Naive thymus-derived CD4-positive, alpha-beta T cell (primary cell): Measurements from ENCODE around the gene MAGEA8. TPM values are rescaled to one million over a fixed set of nuclear protein-coding genes. Genes with fewer than 3 reads are reported as not detected.

Source experiments
- ATAC-seq: fragments of 150-1000 bp; cut with Tn5 transposase; 2 replicates; pipeline ENCODE4 v1.10.0; 2021; ENCODE audit warnings: mild to moderate bottlenecking, moderate library complexity
- CTCF ChIA-PET: fragments of 350-600 bp; sonication (Branson Sonifier 250); formaldehyde crosslinking; loops from one replicate; lab custom pipeline; 2021; ENCODE audit warnings: antibody characterized with exemption; lab: Charles Lee
- POLR2A ChIA-PET: fragments of 350-600 bp; sonication (Branson Sonifier 250); formaldehyde crosslinking; loops from one replicate; lab custom pipeline; 2021; ENCODE audit warnings: antibody characterized with exemption, inconsistent platforms; lab: Charles Lee
- DNase-seq, 9 donors: peaks; one replicate each; pipeline versions ENCODE4 v3.0.0 to v3.0.0-alpha.2; 2020 to 2022; ENCODE audit warnings: mixed read lengths in 1 of 9
- H3K27ac ChIP-seq: one replicate; pipeline ENCODE4 v1.7.0; 2013; ENCODE audit warnings: mild to moderate bottlenecking, low read depth, low read length, moderate library complexity
- H3K27me3 ChIP-seq, 2 donors: one replicate each; pipeline ENCODE4 v1.7.0; 2013; ENCODE audit warnings: low read length in 2 of 2, mild to moderate bottlenecking in 2 of 2, moderate library complexity in 2 of 2; ENCODE audit not compliant: control insufficient read depth in 2 of 2, insufficient read depth in 2 of 2
- H3K36me3 ChIP-seq, 3 experiments: 1 replicate in 2 of 3; 2 replicates in 1 of 3; pipeline ENCODE4 v1.7.0; 2013; ENCODE audit warnings: low read length in 3 of 3, mild to moderate bottlenecking in 3 of 3, moderate library complexity in 1 of 3; ENCODE audit not compliant: insufficient read depth in 3 of 3, control insufficient read depth in 2 of 3
- H3K4me1 ChIP-seq, 2 donors: one replicate each; pipeline ENCODE4 v1.7.0; 2013; ENCODE audit warnings: low read length in 2 of 2, mild to moderate bottlenecking in 2 of 2, moderate library complexity in 1 of 2; ENCODE audit not compliant: control insufficient read depth in 2 of 2, insufficient read depth in 2 of 2
- H3K4me3 ChIP-seq: 2 replicates; pipeline ENCODE4 v1.7.0; 2013; ENCODE audit warnings: mild to moderate bottlenecking, low read length
- H3K9me3 ChIP-seq, 3 experiments: 1 replicate in 2 of 3; 2 replicates in 1 of 3; pipeline ENCODE4 v1.7.0; 2013; ENCODE audit warnings: low read length in 3 of 3; ENCODE audit not compliant: control insufficient read depth in 2 of 3
- H3K27ac Mint-ChIP-seq, 9 donors: one replicate each; pipeline ENCODE4 v1.8.0; 2020 to 2022; ENCODE audit warnings: mixed read lengths in 9 of 9, mild to moderate bottlenecking in 8 of 9, moderate library complexity in 5 of 9, inconsistent platforms in 2 of 9
- H3K27me3 Mint-ChIP-seq, 5 donors: one replicate each; pipeline ENCODE4 v1.8.0; 2021 to 2022; ENCODE audit warnings: mixed read lengths in 5 of 5, mild to moderate bottlenecking in 1 of 5
- H3K36me3 Mint-ChIP-seq, 5 donors: one replicate each; pipeline ENCODE4 v1.8.0; 2020 to 2022; ENCODE audit warnings: mixed read lengths in 5 of 5, mild to moderate bottlenecking in 3 of 5, inconsistent platforms in 1 of 5
- H3K4me1 Mint-ChIP-seq, 7 donors: one replicate each; pipeline ENCODE4 v1.8.0; 2020 to 2022; ENCODE audit warnings: mixed read lengths in 7 of 7, mild to moderate bottlenecking in 3 of 7, inconsistent platforms in 1 of 7
- H3K4me3 Mint-ChIP-seq, 10 donors: one replicate each; pipeline ENCODE4 v1.8.0; 2020 to 2022; ENCODE audit warnings: mild to moderate bottlenecking in 10 of 10, mixed read lengths in 10 of 10, moderate library complexity in 6 of 10, inconsistent platforms in 2 of 10
- H3K9me3 Mint-ChIP-seq, 11 donors: one replicate each; pipeline ENCODE4 v1.8.0; 2020 to 2022; ENCODE audit warnings: mixed read lengths in 11 of 11, mild to moderate bottlenecking in 4 of 11, inconsistent platforms in 1 of 11, moderate library complexity in 1 of 11
- intact Hi-C, 2 donors: fragments of 100-400 bp; cut with micrococcal nuclease; formaldehyde crosslinking; loops; one replicate each; pipeline ENCODE4 v1.15.1; 2023
- polyA plus RNA-seq, 2 donors: library from polyadenylated mRNA; unstranded; fragments of 300-500 nt; fragmentation: Illumina TruSeq; gene quantifications; one replicate each; pipeline ENCODE4 v1.2.3, GENCODE V29; 2021
- total RNA-seq, 6 experiments: library from RNA in 5 of 6; stranded (reverse) in 5 of 6; gene quantifications; 1 replicate in 5 of 6; 2 replicates in 1 of 6; pipeline ENCODE4 v1.2.3 and lab custom pipeline; 2021 to 2026

MAGEA8 gene
- total and polyA plus RNA-seq, 7 experiments from 2014 or later = not detected

GRCh38 chrX:149860445-149860844 lies 20.5 kb upstream of the MAGEA8 start:
- peaks cover 0 to 3% (median 0%) of the 10 kb centered on the region in 5 donors for H3K36me3 Mint-ChIP-seq
- ATAC-seq (no peak), DNase-seq (no peak)
- no peak overlapping the region for H3K27ac ChIP-seq
- no peaks in the 10 kb centered on the region for H3K4me1 ChIP-seq
- no peaks in the 10 kb centered on the region for H3K36me3 ChIP-seq
- H3K27me3 Mint-ChIP-seq = peaks cover 0 to 28% (median 9%) of the 10 kb centered on the region in 5 donors
- H3K4me3 ChIP-seq = no peak overlapping the region
- H3K4me1 Mint-ChIP-seq = peaks cover 0 to 2% (median 0%) of the 10 kb centered on the region in 7 donors
- peaks cover 0 to 21% (median 11%) of the 10 kb centered on the region in 11 donors for H3K9me3 Mint-ChIP-seq
- ChIA-PET CTCF (no interaction called here), POLR2A (no interaction called here)
- H3K27me3 ChIP-seq = no peaks in the 10 kb centered on the region
- H3K9me3 ChIP-seq = no peaks in the 10 kb centered on the region
- intact Hi-C loops = no loop called here
- no peak overlapping the region for H3K4me3 Mint-ChIP-seq
- H3K27ac Mint-ChIP-seq = no peak overlapping the region

DNA sequence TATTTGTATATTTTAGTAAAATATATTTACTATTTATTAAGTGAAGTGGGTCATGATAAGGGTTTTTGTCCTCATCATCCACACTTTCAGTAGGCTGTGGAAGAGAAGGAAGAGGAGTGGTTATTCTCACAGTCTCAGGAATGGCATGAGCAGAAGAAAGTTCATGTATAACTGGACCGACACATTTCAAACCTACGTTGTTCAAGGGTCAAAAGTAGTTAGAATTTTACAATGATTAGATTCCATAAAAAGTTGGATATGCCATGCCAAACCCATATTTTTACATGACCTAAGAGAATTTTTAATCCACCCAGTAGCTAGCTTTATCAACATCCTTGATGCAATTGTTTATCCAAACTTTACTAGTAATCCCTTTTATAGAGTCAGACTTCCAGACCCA lies 15.6 kb upstream of the MAGEA8 start:
- intact Hi-C loops = no loop called here
- Mint-ChIP-seq H3K36me3 (peaks cover 0 to 2% (median 0%) of the 10 kb centered on the region in 5 donors), H3K4me3 (no peak overlapping the region), H3K4me1 (no peaks in the 10 kb centered on the region), H3K27me3 (peaks cover 0 to 26% (median 7%) of the 10 kb centered on the region in 5 donors), H3K9me3 (peaks cover 0 to 9% (median 3%) of the 10 kb centered on the region in 11 donors), H3K27ac (no peak overlapping the region)
- POLR2A ChIA-PET = no interaction called here
- H3K27me3 ChIP-seq = no peaks in the 10 kb centered on the region
- no peaks in the 10 kb centered on the region for H3K36me3 ChIP-seq
- DNase-seq = no peak
- no peaks in the 10 kb centered on the region for H3K9me3 ChIP-seq
- no peaks in the 10 kb centered on the region for H3K4me1 ChIP-seq
- no peak for ATAC-seq
- CTCF ChIA-PET = no interaction called here
- no peak overlapping the region for H3K4me3 ChIP-seq
- H3K27ac ChIP-seq = no peak overlapping the region

DNA sequence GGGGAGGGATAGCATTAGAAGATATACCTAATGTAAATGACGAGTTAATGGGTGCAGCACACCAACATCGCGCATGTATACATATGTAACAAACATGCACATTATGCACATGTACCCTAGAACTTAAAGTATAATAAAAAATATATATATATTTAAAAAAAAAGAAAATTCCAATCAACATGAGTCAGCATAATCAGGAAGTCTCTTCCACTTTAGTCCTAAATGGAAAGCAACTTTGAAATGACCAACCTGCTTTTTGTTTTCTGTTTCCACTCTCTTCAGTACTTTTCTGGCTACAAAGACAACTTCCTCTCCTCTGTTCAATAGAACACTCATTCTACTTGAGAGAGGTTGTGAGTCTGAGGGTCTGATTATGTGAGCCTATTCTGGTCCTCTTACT lies 13.5 kb upstream of the MAGEA8 start:
- peaks cover 0 to 2% (median 0%) of the 10 kb centered on the region in 5 donors for H3K36me3 Mint-ChIP-seq
- H3K27me3 Mint-ChIP-seq = peaks cover 0 to 12% (median 3%) of the 10 kb centered on the region in 5 donors
- no peaks in the 10 kb centered on the region for H3K36me3 ChIP-seq
- peak overlapping the region in 1 of 9 donors; percentile 6 for H3K27ac Mint-ChIP-seq
- DNase-seq (no peak), ATAC-seq (no peak)
- CTCF ChIA-PET = no interaction called here
- H3K27me3 ChIP-seq = no peaks in the 10 kb centered on the region
- no peaks in the 10 kb centered on the region for H3K9me3 ChIP-seq
- H3K9me3 Mint-ChIP-seq = no peaks in the 10 kb centered on the region
- intact Hi-C loops = no loop called here
- POLR2A ChIA-PET = no interaction called here
- no peak overlapping the region for H3K4me3 Mint-ChIP-seq
- H3K4me1 Mint-ChIP-seq = peaks cover 0 to 6% (median 0%) of the 10 kb centered on the region in 7 donors
- H3K4me3 ChIP-seq = no peak overlapping the region
- H3K27ac ChIP-seq = no peak overlapping the region
- H3K4me1 ChIP-seq = peaks cover 0 to 3% of the 10 kb centered on the region in 2 donors

GRCh38 chrX:149870840-149871239 lies 10.1 kb upstream of the MAGEA8 start:
- DNase-seq = no peak
- H3K4me1 ChIP-seq = peaks cover 0 to 3% of the 10 kb centered on the region in 2 donors
- no peaks in the 10 kb centered on the region for H3K27me3 ChIP-seq
- H3K27ac ChIP-seq = no peak overlapping the region
- no peak for ATAC-seq
- POLR2A ChIA-PET = no interaction called here
- Mint-ChIP-seq H3K4me3 (no peak overlapping the region), H3K27ac (no peak overlapping the region), H3K9me3 (peaks cover 0 to 2% (median 0%) of the 10 kb centered on the region in 11 donors), H3K4me1 (peaks cover 0 to 6% (median 0%) of the 10 kb centered on the region in 7 donors), H3K36me3 (peaks cover 0 to 2% (median 0%) of the 10 kb centered on the region in 5 donors), H3K27me3 (peaks cover 4 to 21% (median 9%) of the 10 kb centered on the region in 5 donors)
- H3K9me3 ChIP-seq = no peaks in the 10 kb centered on the region
- CTCF ChIA-PET = interaction anchor here (0.6 kb wide), 1 partner anchor 789 kb away, joined by 3 read pairs; no protein-coding TSS in a partner anchor
- no peaks in the 10 kb centered on the region for H3K36me3 ChIP-seq
- H3K4me3 ChIP-seq = no peak overlapping the region
- intact Hi-C loops = loop anchor here in 1 of 2 donors (5.0 kb wide), 1 partner anchor 491 kb away; the partner anchor contains the start of gene MAMLD1

- Histone ChIP-seq H3K9me3 (no peaks in the 10 kb centered on the region), H3K36me3 (no peaks in the 10 kb centered on the region), H3K4me1 (peaks cover 0 to 3% of the 10 kb centered on the region in 2 donors), H3K4me3 (no peak overlapping the region), H3K27ac (no peak overlapping the region), H3K27me3 (no peaks in the 10 kb centered on the region)
- H3K4me1 Mint-ChIP-seq = peaks cover 0 to 6% (median 0%) of the 10 kb centered on the region in 7 donors
- H3K9me3 Mint-ChIP-seq = peaks cover 0 to 2% (median 0%) of the 10 kb centered on the region in 11 donors
- CTCF ChIA-PET = interaction anchor here (0.6 kb wide), 1 partner anchor 789 kb away, joined by 3 read pairs; no protein-coding TSS in a partner anchor
- H3K36me3 Mint-ChIP-seq = no peaks in the 10 kb centered on the region
- POLR2A ChIA-PET = no interaction called here
- DNase-seq = no peak
- H3K27me3 Mint-ChIP-seq = peaks cover 4 to 25% (median 9%) of the 10 kb centered on the region in 5 donors
- H3K27ac Mint-ChIP-seq = no peak overlapping the region
- intact Hi-C loops = loop anchor here in 1 of 2 donors (5.0 kb wide), 1 partner anchor 491 kb away; the partner anchor contains the start of gene MAMLD1
- H3K4me3 Mint-ChIP-seq = no peak overlapping the region
- no peak for ATAC-seq
Measured at GRCh38 chrX:149871433-149871832, 9.6 kb upstream of the MAGEA8 start.

DNA sequence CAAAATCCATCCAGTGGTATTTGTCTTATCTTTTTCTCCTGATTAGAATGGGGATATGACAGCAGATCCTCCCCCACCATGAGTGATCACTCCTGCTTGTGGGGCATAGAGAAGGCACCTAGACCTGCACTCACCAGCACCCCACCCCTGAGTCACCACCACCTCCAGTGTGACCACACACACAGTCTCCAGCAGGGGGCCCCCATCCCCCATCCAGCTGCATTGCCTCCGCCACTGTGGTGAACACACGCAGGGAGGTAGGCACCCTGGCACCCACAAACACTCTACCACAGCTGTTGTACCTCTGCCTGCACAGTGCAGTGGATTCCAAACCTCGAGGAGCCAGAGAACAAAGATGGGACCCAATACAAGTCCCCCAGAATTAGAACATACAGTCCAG lies 9.0 kb upstream of the MAGEA8 start:
- no peak overlapping the region for H3K4me3 Mint-ChIP-seq
- CTCF ChIA-PET = no interaction called here

DNA sequence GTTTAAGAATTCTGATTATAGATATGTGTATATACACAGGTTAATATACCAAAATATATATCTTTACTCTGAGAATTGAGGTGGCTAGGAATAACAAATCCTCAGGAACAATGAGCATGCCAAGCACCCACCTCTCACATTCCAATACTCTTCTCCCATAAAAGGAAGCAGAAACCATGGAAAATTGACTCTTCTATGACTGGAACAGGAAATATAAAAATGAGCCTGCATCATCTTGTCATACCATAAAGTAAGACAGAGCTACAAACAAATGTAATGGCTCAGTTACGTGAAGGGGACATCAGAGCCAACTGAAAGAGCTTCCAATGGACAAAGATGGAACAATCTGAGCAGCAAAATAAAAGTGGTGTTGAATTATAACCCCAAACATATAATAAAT lies 3.8 kb upstream of the MAGEA8 start:
- intact Hi-C loops = no loop called here
- CTCF ChIA-PET = no interaction called here

More for the DNA sequence above, 9.0 kb upstream of the MAGEA8 start:
- Mint-ChIP-seq H3K27ac (peak overlapping the region in 1 of 9 donors; percentile 33), H3K4me1 (peaks cover 0 to 6% (median 0%) of the 10 kb centered on the region in 7 donors), H3K36me3 (no peaks in the 10 kb centered on the region), H3K9me3 (peaks cover 0 to 2% (median 0%) of the 10 kb centered on the region in 11 donors), H3K27me3 (peaks cover 4 to 28% (median 9%) of the 10 kb centered on the region in 5 donors)
- Histone ChIP-seq H3K9me3 (no peaks in the 10 kb centered on the region), H3K27ac (no peak overlapping the region), H3K4me3 (no peak overlapping the region), H3K4me1 (peaks cover 0 to 3% of the 10 kb centered on the region in 2 donors), H3K36me3 (no peaks in the 10 kb centered on the region), H3K27me3 (no peaks in the 10 kb centered on the region)
- intact Hi-C loops = loop anchor here in 1 of 2 donors (5.0 kb wide), 1 partner anchor 490 kb away; the partner anchor contains the start of gene MAMLD1
- ATAC-seq (peak; percentile 84), DNase-seq (peak in 8 of 9 donors; percentile 7 to 63 (median 18))
- POLR2A ChIA-PET = no interaction called here

More for the DNA sequence above, 3.8 kb upstream of the MAGEA8 start:
- H3K4me1 ChIP-seq = peaks cover 0 to 2% of the 10 kb centered on the region in 2 donors
- ATAC-seq (no peak), DNase-seq (no peak)
- no peak overlapping the region for H3K4me3 ChIP-seq
- no peak overlapping the region for H3K27ac Mint-ChIP-seq
- peaks cover 0 to 41% (median 9%) of the 10 kb centered on the region in 5 donors for H3K27me3 Mint-ChIP-seq
- H3K4me1 Mint-ChIP-seq = peaks cover 0 to 3% (median 0%) of the 10 kb centered on the region in 7 donors
- H3K27me3 ChIP-seq = no peaks in the 10 kb centered on the region
- peaks cover 0 to 2% (median 0%) of the 10 kb centered on the region in 11 donors for H3K9me3 Mint-ChIP-seq
- H3K4me3 Mint-ChIP-seq = no peak overlapping the region
- H3K36me3 ChIP-seq = no peaks in the 10 kb centered on the region
- no peaks in the 10 kb centered on the region for H3K9me3 ChIP-seq
- POLR2A ChIA-PET = no interaction called here
- H3K27ac ChIP-seq = no peak overlapping the region
- H3K36me3 Mint-ChIP-seq = no peaks in the 10 kb centered on the region
